ENCODE data around the gene HIF3A.

The HIF3A gene

DNA sequence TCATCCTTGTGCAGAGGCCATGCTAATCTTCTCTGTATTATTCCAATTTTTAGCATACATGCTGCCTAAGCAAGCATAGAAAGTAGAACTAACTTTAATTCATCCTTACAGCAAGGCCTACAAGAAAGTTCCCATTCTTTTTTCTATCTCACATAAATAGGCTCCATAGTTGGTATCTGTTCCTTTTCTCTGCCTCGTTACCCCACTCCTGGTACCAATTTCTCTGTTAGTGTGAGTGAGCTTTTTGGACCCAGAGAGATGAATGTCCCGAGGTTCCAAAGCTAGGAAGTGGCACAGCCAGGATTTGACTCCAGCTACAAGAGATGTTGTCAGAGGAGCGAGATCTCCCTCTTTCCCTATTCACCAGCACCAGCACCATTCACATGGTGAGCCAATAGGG is 9.7 kb downstream of the HIF3A start:
- no peak for TF ChIP-seq ZFX (IDR thresholded peaks at IDR 0.05; ENCODE audit: borderline replicate concordance)
- TF ChIP-seq, protein P1, sequence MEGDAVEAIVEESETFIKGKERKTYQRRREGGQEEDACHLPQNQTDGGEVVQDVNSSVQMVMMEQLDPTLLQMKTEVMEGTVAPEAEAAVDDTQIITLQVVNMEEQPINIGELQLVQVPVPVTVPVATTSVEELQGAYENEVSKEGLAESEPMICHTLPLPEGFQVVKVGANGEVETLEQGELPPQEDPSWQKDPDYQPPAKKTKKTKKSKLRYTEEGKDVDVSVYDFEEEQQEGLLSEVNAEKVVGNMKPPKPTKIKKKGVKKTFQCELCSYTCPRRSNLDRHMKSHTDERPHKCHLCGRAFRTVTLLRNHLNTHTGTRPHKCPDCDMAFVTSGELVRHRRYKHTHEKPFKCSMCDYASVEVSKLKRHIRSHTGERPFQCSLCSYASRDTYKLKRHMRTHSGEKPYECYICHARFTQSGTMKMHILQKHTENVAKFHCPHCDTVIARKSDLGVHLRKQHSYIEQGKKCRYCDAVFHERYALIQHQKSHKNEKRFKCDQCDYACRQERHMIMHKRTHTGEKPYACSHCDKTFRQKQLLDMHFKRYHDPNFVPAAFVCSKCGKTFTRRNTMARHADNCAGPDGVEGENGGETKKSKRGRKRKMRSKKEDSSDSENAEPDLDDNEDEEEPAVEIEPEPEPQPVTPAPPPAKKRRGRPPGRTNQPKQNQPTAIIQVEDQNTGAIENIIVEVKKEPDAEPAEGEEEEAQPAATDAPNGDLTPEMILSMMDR (IDR thresholded peaks at IDR 0.05) = no peak
- H3K27ac ChIP-seq = no peak overlapping the region

DNA sequence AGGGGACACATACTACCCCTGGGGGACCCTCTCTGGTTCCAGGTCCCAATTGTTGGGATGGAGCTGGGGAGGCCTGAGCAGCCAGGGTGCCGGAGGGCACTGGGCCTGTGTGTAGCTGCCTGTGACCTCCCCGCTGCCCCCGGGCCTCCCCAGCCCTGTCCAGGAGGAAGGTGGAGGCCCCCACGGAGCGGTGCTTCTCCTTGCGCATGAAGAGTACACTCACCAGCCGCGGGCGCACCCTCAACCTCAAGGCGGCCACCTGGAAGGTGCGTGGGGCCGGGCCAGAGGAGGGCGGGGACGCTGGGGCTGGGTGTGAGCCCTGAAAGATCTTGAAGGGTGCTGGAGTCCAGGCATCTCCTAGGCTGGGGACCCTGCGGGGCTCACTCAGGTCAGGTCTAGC is 11.7 kb downstream of the HIF3A start:
- TF ChIP-seq, protein P1 (IDR thresholded peaks at IDR 0.05) = no peak
- TF ChIP-seq ZFX (IDR thresholded peaks at IDR 0.05; ENCODE audit: borderline replicate concordance) = no peak
- no peak overlapping the region for H3K27ac ChIP-seq

DNA sequence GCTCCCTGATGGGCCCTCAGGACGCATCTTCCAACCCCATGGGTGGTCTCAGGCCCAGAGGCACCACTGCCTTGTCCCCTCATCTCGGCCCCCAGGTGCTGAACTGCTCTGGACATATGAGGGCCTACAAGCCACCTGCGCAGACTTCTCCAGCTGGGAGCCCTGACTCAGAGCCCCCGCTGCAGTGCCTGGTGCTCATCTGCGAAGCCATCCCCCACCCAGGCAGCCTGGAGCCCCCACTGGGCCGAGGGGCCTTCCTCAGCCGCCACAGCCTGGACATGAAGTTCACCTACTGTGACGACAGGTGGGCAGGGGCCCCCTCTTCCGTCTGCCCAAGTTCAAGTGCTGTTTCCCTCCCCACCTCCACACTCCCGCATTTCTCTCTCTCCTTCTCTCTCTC is 12.2 kb downstream of the HIF3A start:
- no peak overlapping the region for H3K27ac ChIP-seq

DNA sequence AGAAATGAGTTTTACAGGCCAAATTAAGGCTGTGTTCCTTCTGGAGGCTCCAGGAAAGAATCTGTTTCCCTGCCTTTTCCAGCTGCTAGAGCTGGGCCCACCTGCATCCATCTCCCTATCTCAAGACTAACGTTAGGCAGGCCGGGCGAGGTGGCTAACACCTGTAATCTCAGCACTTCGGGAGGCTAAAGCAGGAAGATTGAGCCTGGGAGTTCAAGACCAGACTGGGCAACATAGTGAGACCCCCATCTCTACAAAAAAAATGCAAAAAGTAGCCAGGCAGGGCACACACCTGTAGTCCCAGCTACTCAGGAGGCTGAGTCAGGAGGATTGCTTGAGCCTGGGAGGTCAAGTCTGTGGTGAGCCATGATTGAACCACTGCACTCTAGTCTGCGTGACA is 14.6 kb downstream of the HIF3A start:
- H3K27ac ChIP-seq = no peak overlapping the region

More for the DNA sequence above, 12.2 kb downstream of the HIF3A start:
- no peak for TF ChIP-seq ZFX (IDR thresholded peaks at IDR 0.05; ENCODE audit: borderline replicate concordance)
- TF ChIP-seq, protein P1 (IDR thresholded peaks at IDR 0.05) = no peak

DNA sequence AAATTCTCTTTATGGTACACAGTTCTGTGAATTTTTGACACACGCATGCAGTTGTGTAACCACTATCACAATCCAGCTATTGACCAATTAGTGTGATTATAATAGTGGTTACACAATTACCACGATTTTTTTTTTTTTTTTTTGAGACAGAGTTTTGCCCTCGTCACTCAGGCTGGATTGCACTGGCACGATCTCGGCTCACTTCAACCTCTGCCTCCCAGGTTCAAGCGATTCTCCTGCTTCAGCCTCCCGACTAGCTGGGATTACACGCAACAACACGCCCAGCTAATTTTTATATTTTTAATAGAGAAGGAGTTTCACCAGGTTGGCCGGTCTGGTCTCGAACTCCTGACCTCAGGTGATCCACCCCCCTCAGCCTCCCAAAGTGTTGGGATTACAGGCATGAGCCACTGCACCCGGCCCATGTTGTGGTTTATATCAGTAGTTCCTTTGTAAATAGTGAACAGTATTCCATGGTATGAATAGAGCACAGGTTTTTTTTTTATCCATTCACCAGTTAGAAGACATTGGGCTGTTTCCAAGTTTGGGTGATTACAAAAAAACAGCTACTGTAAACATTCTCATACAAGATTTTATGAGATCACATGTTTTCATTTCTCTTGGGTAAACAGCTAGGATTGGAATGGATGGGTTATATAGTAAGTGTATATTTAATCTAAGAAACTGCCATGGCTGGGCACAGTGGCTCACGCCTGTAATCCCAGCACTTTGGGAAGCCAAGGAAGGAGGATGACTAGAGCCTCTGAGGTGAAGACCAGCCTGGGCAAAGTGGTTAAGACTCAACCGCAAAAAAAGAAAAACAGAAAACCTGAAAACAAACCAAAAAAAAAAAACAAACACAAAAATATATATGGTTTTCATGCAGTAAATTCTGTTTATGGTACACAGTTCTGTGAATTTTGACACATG is 17.0 kb downstream of the HIF3A start:
- peak overlapping the region; percentile 91 for H3K27ac ChIP-seq

More for the DNA sequence above, 14.6 kb downstream of the HIF3A start:
- TF ChIP-seq, protein P1 (IDR thresholded peaks at IDR 0.05) = no peak
- no peak for TF ChIP-seq ZFX (IDR thresholded peaks at IDR 0.05; ENCODE audit: borderline replicate concordance)

DNA sequence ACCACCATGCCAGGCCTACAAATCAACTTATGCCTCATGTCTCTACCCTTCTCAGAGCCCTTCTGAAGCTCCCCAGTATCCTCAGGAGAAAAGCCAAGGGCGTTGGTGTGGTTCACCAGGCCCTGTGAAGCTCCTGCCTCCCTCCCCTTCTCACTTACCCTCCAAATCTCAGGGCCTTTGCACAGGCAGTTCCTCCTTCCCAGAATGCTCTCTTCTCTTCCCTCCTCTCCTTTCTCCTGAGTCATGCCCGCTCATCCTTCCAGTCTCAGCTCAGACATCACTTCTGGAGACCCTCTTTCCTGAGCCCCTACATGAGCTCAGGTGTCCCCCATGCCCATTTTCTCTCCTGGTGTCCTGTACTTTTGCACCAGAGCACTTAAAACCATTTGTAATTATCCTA is 20.5 kb downstream of the HIF3A start:
- no peak for TF ChIP-seq ZFX (IDR thresholded peaks at IDR 0.05; ENCODE audit: borderline replicate concordance)
- TF ChIP-seq, protein P1 (IDR thresholded peaks at IDR 0.05) = no peak
- peak overlapping the region; percentile 31; the same call in 1 of the 2 replicates for H3K27ac ChIP-seq

DNA sequence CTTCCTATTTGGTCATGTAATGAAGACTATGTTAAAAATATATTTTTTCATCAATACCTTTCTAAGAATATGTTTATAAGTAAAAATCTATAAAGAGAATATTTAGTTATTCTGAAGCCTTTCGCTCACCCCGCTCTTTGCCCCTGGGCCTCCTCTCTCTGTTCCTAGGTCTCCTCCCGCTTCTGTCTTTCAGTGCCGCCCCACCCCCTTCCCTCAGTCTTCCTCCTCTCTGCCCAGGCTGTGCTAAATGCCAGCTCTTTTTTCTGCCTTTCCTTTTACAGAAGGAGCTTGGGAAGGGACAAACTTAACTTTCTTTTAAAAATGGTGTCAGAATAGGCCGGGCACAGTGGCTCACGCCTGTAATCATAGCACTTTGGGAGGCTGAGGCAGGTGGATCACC is 22.8 kb downstream of the HIF3A start:
- H3K27ac ChIP-seq = 0 out of 2 replicates have a peak overlapping the region, but pooled peaks have one; percentile 10
- TF ChIP-seq ZFX (IDR thresholded peaks at IDR 0.05; ENCODE audit: borderline replicate concordance) = no peak
- TF ChIP-seq, protein P1 (IDR thresholded peaks at IDR 0.05) = no peak
